Measurements from ENCODE around the gene PRKCE. TPM values are rescaled to one million over a fixed set of nuclear protein-coding genes. Genes with fewer than 3 reads are reported as not detected.

The PRKCE gene
- total and polyA plus RNA-seq, 2 of the 8 experiments (the other 6 are each of a cell fraction or from before 2014, with no cell fraction given): 0.54 to 2.1 TPM

- TF ChIP-seq, protein P1, sequence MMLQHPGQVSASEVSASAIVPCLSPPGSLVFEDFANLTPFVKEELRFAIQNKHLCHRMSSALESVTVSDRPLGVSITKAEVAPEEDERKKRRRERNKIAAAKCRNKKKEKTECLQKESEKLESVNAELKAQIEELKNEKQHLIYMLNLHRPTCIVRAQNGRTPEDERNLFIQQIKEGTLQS (IDR thresholded peaks at IDR 0.05; ENCODE audit: insufficient read depth, low read depth, low read length): no peak
- TF ChIP-seq HDAC6 (IDR thresholded peaks at IDR 0.05; ENCODE audit: low read depth, low read length) (no peak), SIRT6 (IDR thresholded peaks at IDR 0.05; ENCODE audit: low read length) (no peak), BCL11A (IDR thresholded peaks at IDR 0.05; ENCODE audit: low read depth in 2 of 2, low read length in 2 of 2) (no peak), SIX5 (IDR thresholded peaks at IDR 0.05; ENCODE audit: low read depth, low read length) (no peak), RFX5 (IDR thresholded peaks at IDR 0.05; ENCODE audit: borderline replicate concordance, low read depth, low read length) (no peak)
Observed at GRCh38 chr2:46020416-46020815, 368.9 kb downstream of the PRKCE start (continued).
